Measurements from ENCODE around the gene LRRC39. TPM values are rescaled to one million over a fixed set of nuclear protein-coding genes. Genes with fewer than 3 reads are reported as not detected.

LRRC39 gene
- total RNA-seq, 1 experiment from 2014 or later: not detected

GRCh38 chr1:100168051-100168450, 10.0 kb downstream of the LRRC39 start:
- Mint-ChIP-seq H3K36me3 (ENCODE audit: insufficient read depth, unreplicated experiment) (no peaks in the 10 kb centered on the region), H3K9me3 (ENCODE audit: unreplicated experiment) (no peaks in the 10 kb centered on the region), H3K4me1 (ENCODE audit: low read depth, unreplicated experiment) (no peaks in the 10 kb centered on the region), H3K27ac (ENCODE audit: unreplicated experiment) (no peak overlapping the region), H3K4me3 (ENCODE audit: unreplicated experiment) (no peak overlapping the region), H3K27me3 (ENCODE audit: insufficient read depth, unreplicated experiment) (no peaks in the 10 kb centered on the region)
- POLR2A ChIA-PET: no interaction called here
- no peak overlapping the region for H3K4me3 ChIP-seq (ENCODE audit: low read depth, low read length)
- no peaks in the 10 kb centered on the region for H3K27me3 ChIP-seq (replicated peaks; ENCODE audit: control insufficient read depth, insufficient read depth, low read length)
- BruUV-seq (replicated peaks): no TSS peak
- intact Hi-C loops (cut with micrococcal nuclease; ENCODE audit: unreplicated experiment): no loop called here
- no peak for DNase-seq
- no peaks in the 10 kb centered on the region for H3K4me1 ChIP-seq
- CTCF ChIA-PET: no interaction called here
- H3K9me3 ChIP-seq: no peaks in the 10 kb centered on the region
- TF ChIP-seq CTCF (IDR thresholded peaks at IDR 0.05; ENCODE audit: insufficient read depth in 1 of 2, low read depth in 1 of 2, low read length in 1 of 2, severe bottlenecking in 1 of 2, unreplicated experiment in 1 of 2): no peak
- no peaks in the 10 kb centered on the region for H3K36me3 ChIP-seq (ENCODE audit: control insufficient read depth, insufficient read depth, low read length)

GRCh38 chr1:100164702-100165101, 13.4 kb downstream of the LRRC39 start:
- no peaks in the 10 kb centered on the region for H3K9me3 Mint-ChIP-seq (ENCODE audit: unreplicated experiment)
- intact Hi-C loops (cut with micrococcal nuclease; ENCODE audit: unreplicated experiment): no loop called here
- H3K27me3 ChIP-seq (replicated peaks; ENCODE audit: control insufficient read depth, insufficient read depth, low read length): no peaks in the 10 kb centered on the region
- H3K4me1 ChIP-seq: no peaks in the 10 kb centered on the region
- H3K36me3 Mint-ChIP-seq (ENCODE audit: insufficient read depth, unreplicated experiment): no peaks in the 10 kb centered on the region
- H3K4me3 Mint-ChIP-seq (ENCODE audit: unreplicated experiment): no peak overlapping the region
- no peak for DNase-seq
- H3K27me3 Mint-ChIP-seq (ENCODE audit: insufficient read depth, unreplicated experiment): peaks cover 2% of the 10 kb centered on the region
- no peaks in the 10 kb centered on the region for H3K36me3 ChIP-seq (ENCODE audit: control insufficient read depth, insufficient read depth, low read length)
- H3K9me3 ChIP-seq: no peaks in the 10 kb centered on the region
- POLR2A ChIA-PET: no interaction called here
- no peaks in the 10 kb centered on the region for H3K4me1 Mint-ChIP-seq (ENCODE audit: low read depth, unreplicated experiment)
- H3K27ac Mint-ChIP-seq (ENCODE audit: unreplicated experiment): no peak overlapping the region
- CTCF ChIA-PET: no interaction called here
- BruUV-seq (replicated peaks): no TSS peak
- no peak overlapping the region for H3K4me3 ChIP-seq (ENCODE audit: low read depth, low read length)
- TF ChIP-seq CTCF (IDR thresholded peaks at IDR 0.05; ENCODE audit: insufficient read depth in 1 of 2, low read depth in 1 of 2, low read length in 1 of 2, severe bottlenecking in 1 of 2, unreplicated experiment in 1 of 2): no peak

GRCh38 chr1:100164216-100164615, 13.8 kb downstream of the LRRC39 start:
- intact Hi-C loops (cut with micrococcal nuclease; ENCODE audit: unreplicated experiment): no loop called here
- Histone ChIP-seq H3K4me3 (ENCODE audit: low read depth, low read length) (no peak overlapping the region), H3K27me3 (replicated peaks; ENCODE audit: control insufficient read depth, insufficient read depth, low read length) (no peaks in the 10 kb centered on the region), H3K9me3 (no peaks in the 10 kb centered on the region), H3K4me1 (no peaks in the 10 kb centered on the region), H3K36me3 (ENCODE audit: control insufficient read depth, insufficient read depth, low read length) (no peaks in the 10 kb centered on the region)
- Mint-ChIP-seq H3K27me3 (ENCODE audit: insufficient read depth, unreplicated experiment) (peaks cover 2% of the 10 kb centered on the region), H3K9me3 (ENCODE audit: unreplicated experiment) (no peaks in the 10 kb centered on the region), H3K4me3 (ENCODE audit: unreplicated experiment) (no peak overlapping the region), H3K4me1 (ENCODE audit: low read depth, unreplicated experiment) (no peaks in the 10 kb centered on the region), H3K36me3 (ENCODE audit: insufficient read depth, unreplicated experiment) (no peaks in the 10 kb centered on the region), H3K27ac (ENCODE audit: unreplicated experiment) (no peak overlapping the region)
- no peak for DNase-seq
- CTCF ChIA-PET: no interaction called here
- no peak for TF ChIP-seq CTCF (IDR thresholded peaks at IDR 0.05; ENCODE audit: insufficient read depth in 1 of 2, low read depth in 1 of 2, low read length in 1 of 2, severe bottlenecking in 1 of 2, unreplicated experiment in 1 of 2)
- POLR2A ChIA-PET: no interaction called here
- BruUV-seq (replicated peaks): no TSS peak
